ENCODE data around the gene GREB1.

Gene GREB1, protein sequence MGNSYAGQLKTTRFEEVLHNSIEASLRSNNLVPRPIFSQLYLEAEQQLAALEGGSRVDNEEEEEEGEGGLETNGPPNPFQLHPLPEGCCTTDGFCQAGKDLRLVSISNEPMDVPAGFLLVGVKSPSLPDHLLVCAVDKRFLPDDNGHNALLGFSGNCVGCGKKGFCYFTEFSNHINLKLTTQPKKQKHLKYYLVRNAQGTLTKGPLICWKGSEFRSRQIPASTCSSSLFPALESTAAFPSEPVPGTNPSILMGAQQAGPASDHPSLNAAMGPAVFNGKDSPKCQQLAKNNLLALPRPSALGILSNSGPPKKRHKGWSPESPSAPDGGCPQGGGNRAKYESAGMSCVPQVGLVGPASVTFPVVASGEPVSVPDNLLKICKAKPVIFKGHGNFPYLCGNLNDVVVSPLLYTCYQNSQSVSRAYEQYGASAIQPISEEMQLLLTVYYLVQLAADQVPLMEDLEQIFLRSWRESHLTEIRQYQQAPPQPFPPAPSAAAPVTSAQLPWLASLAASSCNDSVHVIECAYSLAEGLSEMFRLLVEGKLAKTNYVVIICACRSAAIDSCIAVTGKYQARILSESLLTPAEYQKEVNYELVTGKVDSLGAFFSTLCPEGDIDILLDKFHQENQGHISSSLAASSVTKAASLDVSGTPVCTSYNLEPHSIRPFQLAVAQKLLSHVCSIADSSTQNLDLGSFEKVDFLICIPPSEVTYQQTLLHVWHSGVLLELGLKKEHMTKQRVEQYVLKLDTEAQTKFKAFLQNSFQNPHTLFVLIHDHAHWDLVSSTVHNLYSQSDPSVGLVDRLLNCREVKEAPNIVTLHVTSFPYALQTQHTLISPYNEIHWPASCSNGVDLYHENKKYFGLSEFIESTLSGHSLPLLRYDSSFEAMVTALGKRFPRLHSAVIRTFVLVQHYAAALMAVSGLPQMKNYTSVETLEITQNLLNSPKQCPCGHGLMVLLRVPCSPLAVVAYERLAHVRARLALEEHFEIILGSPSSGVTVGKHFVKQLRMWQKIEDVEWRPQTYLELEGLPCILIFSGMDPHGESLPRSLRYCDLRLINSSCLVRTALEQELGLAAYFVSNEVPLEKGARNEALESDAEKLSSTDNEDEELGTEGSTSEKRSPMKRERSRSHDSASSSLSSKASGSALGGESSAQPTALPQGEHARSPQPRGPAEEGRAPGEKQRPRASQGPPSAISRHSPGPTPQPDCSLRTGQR (N-terminal part only)

DNA sequence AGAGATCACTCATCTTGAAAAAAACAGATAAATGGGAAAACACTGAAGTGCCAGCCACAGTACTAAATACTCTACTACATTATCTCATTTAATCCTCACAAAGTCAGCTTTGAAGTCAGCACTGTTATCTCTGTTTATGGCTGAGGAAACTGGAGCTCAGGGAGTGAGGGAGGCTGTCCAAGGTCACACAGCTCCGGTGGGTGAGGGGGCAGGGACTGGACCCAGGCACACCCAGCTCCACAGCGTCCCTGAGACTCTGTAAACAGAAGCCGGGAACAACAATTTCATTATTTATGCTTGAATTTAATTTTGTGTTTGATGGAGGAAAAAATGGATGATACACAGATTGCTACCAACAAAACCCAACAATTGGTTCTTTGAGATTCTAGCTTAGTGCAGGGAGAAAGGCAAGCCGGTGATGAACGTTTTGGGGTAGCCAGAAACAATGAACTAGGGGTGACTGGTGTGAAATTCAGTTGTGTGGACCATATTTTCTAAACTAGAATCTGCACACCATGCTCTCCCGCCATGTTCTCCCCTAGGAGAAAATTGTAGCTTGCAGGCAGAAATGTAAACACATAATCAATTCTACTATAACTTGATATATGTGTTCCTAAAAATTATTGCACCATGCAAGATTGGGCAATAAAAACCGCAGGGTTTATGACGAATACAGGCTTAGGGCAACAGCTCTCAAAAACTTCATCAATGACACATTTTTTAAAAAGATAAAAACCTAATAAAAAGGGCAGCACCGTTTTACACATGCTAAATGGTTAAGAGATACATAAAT lies at the start of gene GREB1:
GREB1 (plus strand) TSS at position 768 of the 793 bp plus-strand sequence. CDS start 22,570 bp downstream, outside the sequence.
- no peak for DNase-seq (ENCODE audit: low read depth)

DNA sequence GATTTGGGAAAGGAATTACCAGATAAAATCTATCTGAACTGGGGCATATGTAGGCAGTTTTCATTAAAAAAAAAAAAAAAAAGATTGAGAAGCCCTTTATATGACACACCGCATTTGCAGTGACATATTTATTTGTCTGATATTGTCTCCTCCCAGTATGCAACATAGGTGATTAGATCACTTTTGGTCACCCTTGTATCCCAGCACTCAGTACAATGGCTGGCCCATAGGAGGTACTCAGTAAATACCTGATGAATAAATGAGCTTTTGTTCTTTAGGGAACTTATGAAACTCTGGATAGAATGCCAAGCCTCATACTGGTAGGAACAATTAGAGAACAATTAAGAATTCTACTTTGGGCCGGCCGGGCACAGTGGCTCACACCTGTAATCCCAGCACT lies 45.0 kb upstream of the GREB1 start:
- DNase-seq (ENCODE audit: low read depth) = no peak

- DNase-seq (ENCODE audit: low read depth) = no peak
These were observed 43.7 kb upstream of the GREB1 start for GRCh38 chr2:11490194-11490593.

GRCh38 chr2:11491348-11491933 lies 42.4 kb upstream of the GREB1 start:
- no peak for DNase-seq (ENCODE audit: low read depth)

DNA sequence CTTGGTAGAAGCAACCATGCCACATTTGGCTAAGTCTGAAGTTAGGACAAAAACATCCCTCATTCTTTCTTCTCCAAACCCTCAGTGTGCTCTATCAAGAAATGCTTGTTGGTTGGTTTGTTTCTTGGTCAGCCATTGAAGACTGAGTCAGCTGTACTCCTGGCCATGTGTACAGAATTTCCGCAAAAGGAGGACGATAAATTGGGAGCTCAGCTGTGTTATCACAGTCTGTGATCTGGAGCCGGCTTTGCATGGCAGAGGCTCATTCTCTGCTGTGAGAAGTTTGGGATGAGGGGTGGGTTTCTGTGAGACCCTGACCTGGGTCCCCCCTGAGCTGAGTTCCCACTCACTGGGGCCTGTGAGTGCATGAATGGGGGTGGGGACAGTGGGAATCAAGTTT lies 41.6 kb upstream of the GREB1 start:
- DNase-seq (ENCODE audit: low read depth) = no peak

GRCh38 chr2:11492720-11493119 lies 41.1 kb upstream of the GREB1 start:
- no peak for DNase-seq (ENCODE audit: low read depth)

- no peak for DNase-seq (ENCODE audit: low read depth)
These were observed 40.6 kb upstream of the GREB1 start for GRCh38 chr2:11493282-11493681.

- DNase-seq (ENCODE audit: low read depth) = no peak
These were observed 39.5 kb upstream of the GREB1 start for GRCh38 chr2:11494310-11494709.

DNA sequence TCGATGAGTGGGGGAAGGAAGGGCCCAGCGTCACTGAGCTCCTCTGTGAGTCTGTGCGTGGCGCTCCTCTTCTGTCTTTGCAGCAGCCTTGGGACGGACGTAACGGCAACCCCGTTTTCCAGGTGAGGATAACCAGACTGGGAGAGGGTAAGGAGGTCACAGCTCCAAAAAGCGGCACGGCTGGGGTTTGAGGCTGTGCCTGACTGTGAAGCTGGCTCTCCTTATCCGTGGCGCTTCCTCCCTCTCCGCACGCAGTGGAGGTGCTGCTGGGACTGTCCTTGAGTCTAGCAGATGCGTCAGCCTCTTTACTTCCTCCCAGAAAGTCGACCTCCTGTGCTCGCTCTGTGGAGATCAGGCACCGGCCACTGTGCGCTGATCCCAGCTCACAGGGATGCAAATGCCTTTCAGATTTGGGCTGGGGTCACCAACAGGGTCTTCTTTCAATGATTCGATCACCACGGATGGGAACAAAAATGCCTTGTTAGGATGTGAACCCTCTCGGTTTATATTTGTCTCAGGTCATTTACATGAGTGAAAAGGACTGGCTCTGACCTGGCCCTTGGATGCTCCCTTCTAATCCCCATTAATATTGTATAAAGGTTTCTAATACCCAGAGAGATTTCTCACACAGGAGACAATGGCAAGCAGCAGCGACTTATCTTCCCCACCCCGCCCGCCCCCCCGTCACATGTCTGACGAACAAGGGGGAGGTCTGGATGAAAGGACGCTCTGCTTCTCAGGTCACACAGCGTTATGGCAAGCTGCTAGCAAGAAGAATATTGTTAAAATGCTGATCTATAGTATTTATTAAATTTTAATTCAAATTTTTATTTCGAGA lies 37.8 kb upstream of the GREB1 start:
- no peak for DNase-seq (ENCODE audit: low read depth)

- DNase-seq (ENCODE audit: low read depth) = no peak
These were observed 35.3 kb upstream of the GREB1 start for GRCh38 chr2:11498543-11499034.

DNA sequence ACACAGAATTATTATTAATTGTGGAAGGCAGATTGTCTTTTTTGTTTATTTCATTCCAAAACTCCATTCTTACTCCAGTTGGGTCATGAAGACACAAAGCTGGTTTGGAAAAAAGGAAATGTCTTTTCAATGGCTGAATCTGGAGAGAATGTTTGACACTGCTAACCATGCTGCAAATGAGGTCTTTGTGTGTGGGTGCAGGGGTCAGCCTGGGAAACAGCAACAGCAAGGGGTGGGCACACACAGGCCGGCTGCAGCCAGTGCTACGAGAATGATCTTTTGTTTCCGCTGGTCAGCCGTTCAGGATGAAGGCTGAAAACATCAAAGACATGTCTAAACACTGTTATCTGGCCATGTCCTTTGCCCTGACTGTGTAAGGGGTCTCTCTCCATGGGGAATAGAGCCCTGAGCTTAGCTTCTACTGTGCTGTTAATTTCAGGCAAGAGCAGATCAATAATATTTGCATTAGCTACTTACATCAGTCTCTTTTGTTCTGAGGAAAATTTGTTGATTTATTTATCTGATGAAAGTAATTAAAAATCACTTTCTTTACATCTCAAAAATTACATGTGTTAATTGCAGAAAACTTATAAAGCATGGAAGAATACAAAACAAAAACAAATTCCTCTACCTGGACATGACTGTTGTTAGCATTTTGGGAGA lies 34.6 kb upstream of the GREB1 start:
- no peak for DNase-seq (ENCODE audit: low read depth)

- DNase-seq (ENCODE audit: low read depth) = no peak
These were observed 33.0 kb upstream of the GREB1 start for GRCh38 chr2:11500702-11501303.

DNA sequence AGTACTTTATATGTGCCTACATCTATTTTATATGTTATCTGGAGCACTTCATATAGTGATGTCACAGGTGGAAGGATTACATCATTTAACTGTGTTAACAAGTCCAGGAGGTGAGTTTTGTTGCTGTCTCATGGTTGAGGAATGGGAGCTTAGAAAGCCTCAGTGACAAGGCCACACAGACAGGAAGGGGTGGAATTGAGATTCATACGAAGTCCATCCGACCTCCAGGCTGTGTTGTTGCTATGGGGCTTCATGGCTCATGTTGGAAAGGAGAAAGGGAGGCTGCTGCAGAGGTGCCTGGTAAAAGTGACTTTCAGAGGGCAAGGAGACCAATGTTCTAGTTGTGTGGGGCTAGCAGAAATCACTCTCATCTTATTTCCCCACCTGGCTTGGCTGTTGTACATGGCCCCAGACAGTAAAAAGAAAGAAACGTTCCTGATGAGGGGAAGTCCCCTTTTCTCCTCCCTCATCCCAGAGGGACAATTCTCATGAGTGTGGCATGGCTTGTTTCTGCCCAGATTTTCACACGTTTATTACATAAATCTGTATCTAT lies 31.0 kb upstream of the GREB1 start:
- no peak for DNase-seq (ENCODE audit: low read depth)

GRCh38 chr2:11503354-11503927 lies 30.4 kb upstream of the GREB1 start:
- no peak for DNase-seq (ENCODE audit: low read depth)

DNA sequence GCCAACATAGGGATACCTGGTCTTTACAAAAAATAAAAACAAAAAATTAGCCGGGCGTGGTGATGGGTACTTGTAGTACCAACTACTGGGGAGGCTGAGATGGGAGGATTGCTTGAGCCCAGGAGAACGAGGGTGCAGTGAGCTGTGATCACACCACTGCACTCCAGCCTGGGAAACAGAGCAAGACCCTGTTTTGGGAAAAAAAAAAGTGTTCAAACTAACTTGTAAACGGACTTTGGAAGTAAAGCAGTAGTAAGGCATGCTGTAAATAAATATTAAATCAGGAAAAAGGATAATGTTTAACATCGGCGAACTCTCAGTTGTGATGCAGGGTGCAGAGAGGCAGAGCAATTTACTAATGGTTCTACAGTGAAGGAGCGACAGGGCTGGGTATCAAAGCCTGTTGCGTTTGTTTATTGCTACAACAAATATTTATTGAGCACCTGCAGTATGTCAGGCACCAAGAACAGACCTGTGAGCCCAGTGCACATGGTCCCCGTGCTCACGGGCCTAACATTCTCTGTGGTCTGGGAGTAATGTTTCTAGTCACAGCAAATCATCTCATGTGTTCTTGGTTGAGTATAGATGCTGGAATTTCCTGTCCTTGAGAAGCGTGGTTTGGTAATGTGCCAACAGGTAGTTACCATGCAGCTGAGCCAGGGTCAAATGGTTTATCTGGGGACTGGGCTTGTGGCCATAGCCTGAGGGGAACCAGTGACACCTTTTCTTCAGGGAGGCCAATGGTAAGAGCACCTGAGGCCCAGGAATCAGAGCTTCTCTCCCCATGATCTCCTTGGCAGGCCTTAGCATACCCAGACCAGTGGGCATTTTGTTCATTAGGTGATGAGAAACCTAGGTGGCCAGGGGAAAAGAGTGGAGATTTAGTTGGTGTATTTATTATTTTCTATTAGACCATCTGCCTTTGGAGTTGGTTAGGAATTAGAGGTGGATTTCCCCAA lies 27.9 kb upstream of the GREB1 start:
- no peak for DNase-seq (ENCODE audit: low read depth)

- no peak for DNase-seq (ENCODE audit: low read depth)
These were observed 27.3 kb upstream of the GREB1 start for GRCh38 chr2:11506611-11506969.

DNA sequence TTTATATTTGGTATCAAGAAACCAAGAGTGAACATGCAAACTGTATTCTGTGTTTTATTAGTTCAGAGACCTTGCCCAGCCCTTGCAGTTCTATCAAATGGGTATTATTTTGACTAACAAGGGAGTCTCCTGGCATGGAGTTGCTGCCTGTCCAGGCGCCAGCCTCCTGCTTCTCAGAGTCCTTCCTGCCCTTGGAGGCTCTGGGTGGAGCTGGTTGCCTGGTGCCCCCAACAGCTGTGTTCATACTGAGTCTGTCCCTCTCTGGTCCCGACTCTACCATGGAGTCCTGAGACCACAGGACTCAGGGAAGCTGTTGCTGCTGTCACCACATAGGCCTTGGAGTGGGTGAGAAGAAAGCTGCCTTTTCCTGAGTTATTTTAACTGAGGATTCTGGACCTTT lies 26.3 kb upstream of the GREB1 start:
- no peak for DNase-seq (ENCODE audit: low read depth)
